Aorta (tissue), 5 donors: Measurements from ENCODE around the gene LRFN2. TPM values are rescaled to one million over a fixed set of nuclear protein-coding genes. Genes with fewer than 3 reads are reported as not detected.

Experiments used
- ATAC-seq: fragments of 200-7000 bp; cut with Tn5 transposase; one replicate; pipeline ENCODE4 v1.9.1; 2022; ENCODE audit warnings: moderate library complexity; ENCODE audit not compliant: low FRiP score
- DNase-seq, 2 donors: peaks; one replicate each; pipeline ENCODE4 v3.0.0-alpha.2; 2020
- H3K27ac ChIP-seq, 2 donors: one replicate each; pipeline ENCODE4 v1.5.1; 2013; ENCODE audit warnings: low read length in 2 of 2, mild to moderate bottlenecking in 2 of 2, moderate library complexity in 2 of 2, control low read depth in 1 of 2, inconsistent platforms in 1 of 2, low read depth in 1 of 2
- H3K27me3 ChIP-seq, 2 donors: one replicate each; pipeline ENCODE4 v1.6.1; 2013; ENCODE audit warnings: control low read depth in 1 of 2, low read length in 1 of 2, mild to moderate bottlenecking in 1 of 2, moderate library complexity in 1 of 2; ENCODE audit not compliant: insufficient read depth in 2 of 2, control insufficient read depth in 1 of 2
- H3K36me3 ChIP-seq, 2 donors: one replicate each; pipeline ENCODE4 v1.6.1; 2013; ENCODE audit warnings: control low read depth in 1 of 2, low read length in 1 of 2, mild to moderate bottlenecking in 1 of 2; ENCODE audit not compliant: insufficient read depth in 2 of 2, control insufficient read depth in 1 of 2
- H3K4me1 ChIP-seq, 2 donors: one replicate each; pipeline ENCODE4 v1.6.1; 2013; ENCODE audit warnings: low read length in 2 of 2, control low read depth in 1 of 2, mild to moderate bottlenecking in 1 of 2, moderate library complexity in 1 of 2; ENCODE audit not compliant: insufficient read depth in 2 of 2, control insufficient read depth in 1 of 2
- H3K4me3 ChIP-seq, 2 donors: one replicate each; pipeline ENCODE4 v1.5.1; 2013; ENCODE audit warnings: low read length in 2 of 2, control low read depth in 1 of 2, mild to moderate bottlenecking in 1 of 2
- H3K9me3 ChIP-seq: one replicate; pipeline ENCODE4 v1.6.1; 2013; ENCODE audit warnings: mild to moderate bottlenecking, low read length; ENCODE audit not compliant: control insufficient read depth
- WGBS, 2 donors: extraction: QIAGEN DNeasy Blood & Tissue Kit; methylation state at CpG; one replicate each; pipeline ENCODE4 v1.1.7; 2013; 5-methylcytosine and 5-hydroxymethylcytosine counted together
- intact Hi-C, 2 donors: fragments of 100-400 bp; cut with DNase I; formaldehyde crosslinking; loops; one replicate each; pipeline versions ENCODE4 v1.14.2 to v1.15.0; 2022
- polyA plus RNA-seq, 2 donors: library from polyadenylated mRNA; stranded (reverse); fragments of 200-250 nt; gene quantifications; one replicate each; pipeline ENCODE4 v1.2.3, GENCODE V29; 2013
- total RNA-seq, 2 donors: library from RNA; stranded (reverse); fragmentation: NEBNext Ultra II Directional; extraction: Animal tissue kit (Norgen Biotek cat#: 25700); gene quantifications; one replicate each; pipeline ENCODE4 v1.2.1, GENCODE V29; 2021
- donor health status: healthy with polysubstance abuse.
- donor health status: Bipolar disorder and iron deficiency.
- donor health status: DM: no; HTN: no; CAD: no.
- donor health status: DM: no; HTN: no; CAD: no.
- donor health status: DM: yes; HTN: yes; CAD: no.

The LRFN2 gene
- total and polyA plus RNA-seq, 4 donors, result not detected

DNA sequence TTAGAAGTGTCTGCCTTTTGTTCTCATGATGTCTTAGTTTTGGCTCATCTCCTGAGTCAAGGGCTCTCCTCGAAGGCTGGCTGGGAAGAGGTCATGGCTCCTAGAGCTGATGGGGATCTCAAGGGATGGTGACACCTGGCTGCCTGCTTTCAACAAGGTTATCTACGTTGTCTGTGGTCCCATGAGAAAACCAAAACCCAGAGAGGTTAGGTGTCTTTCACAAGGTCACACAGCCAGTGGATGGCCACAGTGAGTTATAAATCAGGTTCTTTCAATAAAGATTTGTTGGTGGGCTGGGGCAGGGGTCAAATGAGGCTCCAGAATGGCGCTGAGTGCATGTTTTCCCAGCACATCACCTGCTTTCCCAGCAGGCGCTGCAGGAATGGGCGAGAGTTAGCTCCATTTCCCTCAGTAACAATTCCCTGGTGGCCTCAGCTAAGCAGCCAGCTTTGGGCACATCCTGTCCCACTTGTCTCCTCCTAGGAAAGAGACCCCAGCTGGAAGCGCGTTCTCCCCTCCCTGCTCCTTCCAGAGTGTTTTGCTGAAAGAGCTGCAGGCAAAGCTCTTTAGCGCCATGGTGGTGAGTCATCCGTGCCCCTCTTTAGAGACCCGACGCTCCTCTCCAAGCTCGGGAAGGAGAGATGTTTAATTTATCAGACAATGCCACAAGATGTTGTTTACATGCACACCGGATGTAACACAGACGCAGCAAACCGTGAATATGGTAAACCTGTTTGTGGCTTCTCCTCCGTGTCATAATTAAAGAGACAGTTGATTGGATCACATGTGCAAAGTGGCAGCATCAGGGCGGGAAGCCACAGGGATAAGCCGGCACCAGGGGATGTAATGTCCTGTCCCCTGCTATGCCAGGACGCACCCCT, 109.7 kb downstream of the LRFN2 start:
- intact Hi-C loops, result no loop called here
- Histone ChIP-seq H3K4me3 (no peak overlapping the region), H3K27me3 (no peaks in the 10 kb centered on the region), H3K4me1 (no peaks in the 10 kb centered on the region), H3K27ac (no peak overlapping the region), H3K36me3 (no peaks in the 10 kb centered on the region), H3K9me3 (no peaks in the 10 kb centered on the region)
- 34 to 39% methylated on average over 19 of the region's 19 CpGs for WGBS, 2 donors
- ATAC-seq (no peak), DNase-seq (no peak)

DNA sequence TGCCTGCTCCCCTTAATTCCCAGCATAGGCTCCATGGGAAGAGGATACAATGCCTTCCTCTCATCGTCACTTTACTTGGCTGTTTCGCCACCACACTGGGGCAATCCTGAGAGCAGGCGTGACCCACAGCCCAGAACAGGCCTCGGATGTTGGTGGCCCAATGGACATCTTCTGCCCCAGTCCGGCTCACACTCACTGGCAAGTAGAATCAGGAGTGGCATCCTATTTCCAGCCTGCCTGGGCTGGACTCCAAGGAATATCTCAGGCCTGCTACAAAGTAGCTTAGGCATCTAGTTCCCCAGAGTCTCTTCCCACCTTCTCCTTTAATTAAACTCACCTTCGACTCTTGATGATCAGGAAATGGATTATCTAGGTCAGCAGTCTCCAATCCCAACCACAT, 110.5 kb downstream of the LRFN2 start:
- no peaks in the 10 kb centered on the region for H3K4me1 ChIP-seq
- H3K9me3 ChIP-seq, result no peaks in the 10 kb centered on the region
- H3K36me3 ChIP-seq, result no peaks in the 10 kb centered on the region
- no peak overlapping the region for H3K27ac ChIP-seq
- H3K4me3 ChIP-seq, result no peak overlapping the region
- no peak for DNase-seq
- H3K27me3 ChIP-seq, result no peaks in the 10 kb centered on the region
- no peak for ATAC-seq
- WGBS, 2 donors, result 88 to 91% methylated on average over 6 of the region's 6 CpGs
- intact Hi-C loops, result no loop called here

DNA sequence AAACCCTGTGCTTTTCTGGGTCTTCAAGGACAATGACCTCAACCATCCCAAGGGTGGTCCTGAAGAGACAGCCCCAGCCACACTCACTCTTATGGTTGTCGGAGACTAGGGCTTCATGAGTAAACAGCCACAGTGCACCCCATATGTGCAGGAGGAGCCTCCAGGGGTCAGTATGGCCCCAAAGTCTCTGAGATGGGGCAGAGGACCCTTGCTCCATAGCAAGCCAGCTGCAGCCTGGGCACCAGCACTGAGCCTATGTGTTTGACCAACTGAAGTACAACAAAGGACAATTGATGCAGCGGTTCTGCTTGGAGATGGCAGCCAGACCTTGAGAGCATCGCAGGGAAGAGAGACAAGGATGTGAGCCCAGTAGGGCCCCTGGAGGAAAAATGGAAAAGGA, 112.2 kb downstream of the LRFN2 start:
- ATAC-seq (no peak), DNase-seq (no peak)
- 89 to 93% methylated on average over 3 of the region's 3 CpGs for WGBS, 2 donors

DNA sequence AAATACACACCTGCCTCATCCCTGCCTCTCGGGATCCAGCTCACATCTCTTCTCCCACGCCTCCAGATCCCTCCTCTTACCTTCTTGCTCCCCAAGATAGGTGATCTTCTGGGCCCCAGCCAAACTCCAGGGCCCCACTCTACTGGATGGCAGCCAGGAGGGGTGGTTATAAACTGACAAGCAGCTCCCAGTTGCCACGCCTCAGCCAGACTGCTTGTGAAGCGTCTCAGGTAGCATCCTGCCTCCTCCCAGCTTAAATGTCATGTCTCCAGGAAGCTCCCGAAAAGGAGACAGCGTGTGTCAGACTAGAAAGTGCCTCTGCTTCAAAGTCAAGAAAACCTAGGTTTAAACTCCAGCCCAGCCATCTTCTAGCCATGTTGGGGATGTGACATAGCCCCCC, 114.1 kb downstream of the LRFN2 start:
- ATAC-seq, result no peak
- intact Hi-C loops, result no loop called here
- Histone ChIP-seq H3K36me3 (no peaks in the 10 kb centered on the region), H3K4me3 (no peak overlapping the region), H3K27ac (no peak overlapping the region), H3K9me3 (no peaks in the 10 kb centered on the region), H3K4me1 (no peaks in the 10 kb centered on the region), H3K27me3 (no peaks in the 10 kb centered on the region)
- DNase-seq, result no peak
- 62 to 76% methylated on average over 6 of the region's 6 CpGs for WGBS, 2 donors

More for the DNA sequence above, 112.2 kb downstream of the LRFN2 start:
- no peaks in the 10 kb centered on the region for H3K27me3 ChIP-seq
- no peaks in the 10 kb centered on the region for H3K4me1 ChIP-seq
- no peaks in the 10 kb centered on the region for H3K9me3 ChIP-seq
- no peak overlapping the region for H3K4me3 ChIP-seq
- intact Hi-C loops, result no loop called here
- no peak overlapping the region for H3K27ac ChIP-seq
- H3K36me3 ChIP-seq, result no peaks in the 10 kb centered on the region

DNA sequence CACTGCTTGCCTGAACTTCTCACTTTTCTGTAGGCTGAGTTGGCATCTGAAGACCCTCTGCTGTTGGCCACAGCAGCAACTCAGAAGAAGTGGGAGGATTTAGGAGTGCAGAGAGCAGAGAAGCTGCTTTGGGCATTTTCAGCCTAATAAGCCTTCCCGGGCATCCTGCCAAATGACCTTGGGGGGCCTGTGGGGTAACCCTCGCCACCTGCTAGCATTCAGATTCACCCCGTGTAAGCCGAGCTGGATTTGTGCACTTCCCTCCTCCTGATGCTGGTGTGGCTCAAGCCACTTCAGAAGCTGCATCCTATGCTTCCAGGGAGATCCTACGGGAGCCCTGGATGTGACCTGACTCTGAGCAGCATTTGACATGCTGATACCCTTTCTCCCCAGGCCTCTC, 114.8 kb downstream of the LRFN2 start:
- intact Hi-C loops, result no loop called here
- no peak overlapping the region for H3K4me3 ChIP-seq
- DNase-seq (no peak), ATAC-seq (no peak)
- H3K36me3 ChIP-seq, result no peaks in the 10 kb centered on the region
- WGBS, 2 donors, result 30 to 42% methylated on average over 5 of the region's 5 CpGs
- H3K27ac ChIP-seq, result no peak overlapping the region
- H3K27me3 ChIP-seq, result no peaks in the 10 kb centered on the region
- no peaks in the 10 kb centered on the region for H3K4me1 ChIP-seq
- no peaks in the 10 kb centered on the region for H3K9me3 ChIP-seq

DNA sequence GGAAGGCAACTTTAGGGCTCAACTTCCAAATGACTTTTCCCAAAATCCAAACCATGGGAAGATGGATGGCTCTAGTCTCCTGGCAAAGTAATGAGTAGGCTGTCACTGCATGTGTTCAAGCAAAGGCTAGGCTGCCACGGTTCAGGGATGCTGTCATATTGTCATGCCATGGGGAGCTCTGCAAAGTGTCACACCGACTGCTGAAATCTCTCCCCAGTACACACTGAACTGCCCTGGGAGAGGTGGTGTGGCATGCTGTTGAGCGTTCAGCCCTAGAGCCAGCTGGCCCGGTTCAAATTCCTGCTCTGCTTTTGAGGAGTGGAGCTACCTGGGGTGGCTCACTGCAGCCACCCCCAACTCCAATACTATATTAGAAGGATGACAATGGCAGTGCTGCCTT, 115.9 kb downstream of the LRFN2 start:
- Histone ChIP-seq H3K9me3 (no peaks in the 10 kb centered on the region), H3K4me1 (no peaks in the 10 kb centered on the region), H3K4me3 (no peak overlapping the region), H3K27me3 (no peaks in the 10 kb centered on the region), H3K36me3 (no peaks in the 10 kb centered on the region), H3K27ac (no peak overlapping the region)
- no peak for DNase-seq
- 69 to 78% methylated on average over 4 of the region's 4 CpGs for WGBS, 2 donors
- ATAC-seq, result no peak
- intact Hi-C loops, result no loop called here

DNA sequence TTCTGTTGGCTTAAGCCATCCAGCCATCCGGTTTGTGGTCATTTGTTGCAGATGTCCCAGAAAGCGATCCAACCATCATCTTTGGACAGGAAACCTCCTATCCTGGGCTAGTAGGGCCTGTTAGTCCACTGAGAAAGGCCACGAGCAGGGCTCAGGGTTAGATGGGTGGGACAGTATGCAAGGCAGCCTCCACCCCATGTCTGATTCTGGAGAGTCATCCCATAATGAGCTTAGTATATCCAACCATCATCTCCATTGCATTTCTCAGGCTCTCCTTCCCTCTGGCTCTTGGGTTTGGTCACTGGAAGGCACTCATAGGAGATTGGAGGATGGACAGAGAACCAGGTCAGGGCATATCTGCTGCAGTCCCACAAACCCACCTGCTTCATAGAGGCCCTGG, 117.8 kb downstream of the LRFN2 start:
- intact Hi-C loops, result no loop called here

DNA sequence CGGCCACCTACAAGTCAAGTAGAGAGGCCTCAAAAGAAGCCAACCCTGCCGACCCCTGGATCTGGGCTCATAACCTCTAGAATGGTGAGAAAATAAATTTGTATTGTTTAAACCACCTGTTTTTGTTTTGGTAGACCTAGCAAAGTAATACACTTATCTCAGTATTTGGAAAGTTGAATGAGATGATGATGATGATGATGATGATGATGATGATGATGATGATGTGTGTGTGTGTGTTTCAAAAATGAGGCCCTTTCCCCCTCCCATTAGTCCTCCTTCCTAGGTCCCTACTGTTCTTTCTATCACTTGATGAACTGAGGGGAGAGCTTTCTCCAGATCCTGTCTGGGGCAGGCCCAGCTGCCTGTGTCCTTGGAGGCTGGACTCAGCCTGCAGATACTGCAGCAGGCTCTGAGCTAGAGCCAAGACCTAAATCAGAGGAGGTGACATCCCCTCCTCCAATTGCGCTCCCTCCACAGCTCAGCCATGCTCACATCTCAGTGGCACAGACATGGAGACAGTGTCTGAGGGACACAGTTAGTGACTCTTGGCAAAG, 120.1 kb downstream of the LRFN2 start:
- Histone ChIP-seq H3K4me1 (no peaks in the 10 kb centered on the region), H3K36me3 (no peaks in the 10 kb centered on the region), H3K9me3 (no peaks in the 10 kb centered on the region), H3K4me3 (no peak overlapping the region), H3K27ac (no peak overlapping the region), H3K27me3 (peaks cover 0 to 4% of the 10 kb centered on the region in 2 donors)
- intact Hi-C loops, result no loop called here
- WGBS, 2 donors, result 89 to 94% methylated on average over 3 of the region's 3 CpGs
- ATAC-seq (no peak), DNase-seq (no peak)

More for the DNA sequence above, 117.8 kb downstream of the LRFN2 start:
- no peak for ATAC-seq
- Histone ChIP-seq H3K4me3 (no peak overlapping the region), H3K27me3 (no peaks in the 10 kb centered on the region), H3K36me3 (no peaks in the 10 kb centered on the region), H3K9me3 (no peaks in the 10 kb centered on the region), H3K4me1 (no peaks in the 10 kb centered on the region), H3K27ac (no peak overlapping the region)
- 80 to 88% methylated on average over 3 of the region's 3 CpGs for WGBS, 2 donors
- no peak for DNase-seq

DNA sequence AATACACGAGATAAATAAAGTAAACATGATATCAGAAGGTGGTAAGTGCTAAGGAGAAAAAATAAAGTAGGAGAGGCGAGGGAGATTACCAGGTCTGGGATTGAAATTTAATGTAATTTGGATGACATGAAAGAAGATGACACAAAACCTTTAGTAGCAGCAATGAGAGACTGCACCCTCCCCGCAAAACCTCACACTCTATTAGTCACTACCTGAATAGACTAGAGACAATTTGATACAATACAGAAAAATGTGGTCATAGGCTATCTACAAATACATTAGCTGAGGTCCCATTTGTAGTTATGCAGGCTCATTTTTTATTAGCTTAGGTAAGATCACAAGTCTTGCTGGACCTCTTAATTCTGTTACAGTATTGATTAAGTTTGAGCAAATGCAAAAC, 125.5 kb downstream of the LRFN2 start:
- no peaks in the 10 kb centered on the region for H3K4me1 ChIP-seq
- no peak overlapping the region for H3K4me3 ChIP-seq
- peaks cover 0 to 4% of the 10 kb centered on the region in 2 donors for H3K27me3 ChIP-seq
- no peaks in the 10 kb centered on the region for H3K9me3 ChIP-seq
- 76 to 84% methylated on average over 3 of the region's 3 CpGs for whole genome bisulfite sequencing, 2 donors
- no peaks in the 10 kb centered on the region for H3K36me3 ChIP-seq
- no peak for ATAC-seq
- H3K27ac ChIP-seq, result no peak overlapping the region
- DNase-seq, result no peak
- intact Hi-C loops, result no loop called here
